Measurements from ENCODE around the gene GLI2.

- TF ChIP-seq ZNF274 (IDR thresholded peaks at IDR 0.05; ENCODE audit: low read depth, low read length) (no peak), CTCF (IDR thresholded peaks at IDR 0.05 in 2 of 3, conservative IDR thresholded peaks at IDR 0.05 in 1 of 3; ENCODE audit: borderline replicate concordance in 1 of 3, insufficient read depth in 1 of 3, low read depth in 2 of 3, low read length in 2 of 3) (no peak), MAX (IDR thresholded peaks at IDR 0.05) (no peak), EZH2 (IDR thresholded peaks at IDR 0.05) (no peak), POLR2A (IDR thresholded peaks at IDR 0.05; ENCODE audit: borderline replicate concordance, extremely low read depth, insufficient read depth, insufficient read length) (no peak), REST (IDR thresholded peaks at IDR 0.05; ENCODE audit: low read depth) (no peak), ATF3 (IDR thresholded peaks at IDR 0.05) (no peak), POLR2AphosphoS5 (IDR thresholded peaks at IDR 0.05; ENCODE audit: low read depth, low read length) (no peak), ZFX (IDR thresholded peaks at IDR 0.05) (no peak), SIN3A (IDR thresholded peaks at IDR 0.05; ENCODE audit: low read depth) (no peak), YY1 (IDR thresholded peaks at IDR 0.05; ENCODE audit: extremely low read depth, insufficient replicate concordance, low read depth, low read length) (no peak), FOSL1 (IDR thresholded peaks at IDR 0.05; ENCODE audit: low read depth) (no peak), CBX3 (IDR thresholded peaks at IDR 0.05; ENCODE audit: low read depth) (no peak), CEBPB (IDR thresholded peaks at IDR 0.05; ENCODE audit: low read depth) (no peak)
These were observed 11.6 kb downstream of the GLI2 start for GRCh38 chr2:120747281-120747680.

Measured in HCT116 (cell line).